K562 (cell line): ENCODE measurements around the gene PREX1. TPM values are rescaled to one million over a fixed set of nuclear protein-coding genes. Genes with fewer than 3 reads are reported as not detected.

ENCODE experiments used
- ATAC-seq: fragments of 200-7000 bp; cut with Tn5 transposase; 3 replicates; pipeline ENCODE4 v1.9.1; 2020; ENCODE audit warnings: moderate library complexity
- BruUV-seq: library from RNA; stranded (reverse); fragments of 400-500 nt; replicated peaks from 2 replicates; lab custom pipeline; 2021; lab: Mats Ljungman, UMichigan
- CTCF ChIA-PET: fragments of 300-600 bp; formaldehyde crosslinking; extraction: SDS; loops from one replicate; lab custom pipeline; 2021; ENCODE audit warnings: low intra/inter-chr PET ratio; lab: Yijun Ruan, JAX
- POLR2A ChIA-PET: fragments of 300-600, 350-650 bp; sonication (Branson Sonifier 250); formaldehyde crosslinking; extraction: SDS; loops from one replicate; lab custom pipeline; 2021; ENCODE audit warnings: antibody characterized with exemption, inconsistent platforms; lab: Yijun Ruan, JAX
- DNase-seq, 4 experiments: peaks; one replicate each; pipeline versions ENCODE4 v3.0.0 to v3.0.0-alpha.2; 2011 to 2018; ENCODE audit warnings: low spot score in 3 of 4, mixed read lengths in 3 of 4; ENCODE audit errors: extremely low read depth in 1 of 4
- FAIRE-seq: peaks from 2 replicates; lab custom pipeline; 2011; peaks lifted over from hg19 to GRCh38; lab: Jason Lieb, UNC
- H2AFZ ChIP-seq: 2 replicates; pipeline ENCODE4 v1.6.0; 2011; ENCODE audit warnings: low read depth, low read length, control low read depth, inconsistent platforms
- H3K27ac ChIP-seq: fragments of 200-600 bp; 3 replicates; pipeline ENCODE4 v1.8.0; 2011; ENCODE audit warnings: low read depth, mild to moderate bottlenecking, control low read depth, inconsistent platforms, low read length, moderate library complexity, mixed read lengths; ENCODE audit errors: extremely low read depth
- H3K27me3 ChIP-seq, 2 experiments: fragments of 300-600 bp in 1 of 2; 2 replicates in 1 of 2; 3 replicates in 1 of 2; pipeline versions ENCODE4 v1.6.0 to v1.8.0; 2011; ENCODE audit warnings: inconsistent platforms in 2 of 2, low read length in 2 of 2, mild to moderate bottlenecking in 1 of 2, mixed read lengths in 1 of 2, moderate library complexity in 1 of 2; ENCODE audit not compliant: control insufficient read depth in 2 of 2, insufficient read depth in 2 of 2
- H3K36me3 ChIP-seq: fragments of 300-600 bp; 3 replicates; pipeline ENCODE4 v1.8.0; 2011; ENCODE audit warnings: mild to moderate bottlenecking, low read length, inconsistent platforms; ENCODE audit not compliant: control insufficient read depth, insufficient read depth
- H3K4me1 ChIP-seq, 2 experiments: fragments of 200-600 bp in 1 of 2; replicated peaks in 1 of 2; 2 replicates in 1 of 2; 3 replicates in 1 of 2; pipeline versions ENCODE4 v1.5.1 to v1.8.0; 2011; ENCODE audit warnings: inconsistent platforms in 2 of 2, low read length in 2 of 2, mild to moderate bottlenecking in 1 of 2, mixed read lengths in 1 of 2, moderate library complexity in 1 of 2; ENCODE audit not compliant: control insufficient read depth in 2 of 2, insufficient read depth in 2 of 2
- H3K4me2 ChIP-seq: 2 replicates; pipeline ENCODE4 v1.6.1; 2011; ENCODE audit warnings: low read length, control low read depth, inconsistent platforms, mixed read lengths; ENCODE audit not compliant: insufficient read depth
- H3K4me3 ChIP-seq: fragments of 200-600 bp; sonication (generic), shearing (Covaris generic); 2 replicates; pipeline ENCODE4 v1.5.1; 2016; ENCODE audit warnings: control low read depth, inconsistent platforms
- H3K79me2 ChIP-seq: fragments of 200-600 bp; 3 replicates; pipeline ENCODE4 v1.8.0; 2011; ENCODE audit warnings: low read length, inconsistent platforms; ENCODE audit not compliant: control insufficient read depth, insufficient read depth
- H3K9ac ChIP-seq, 2 experiments: 2 replicates each; pipeline versions ENCODE4 v1.6.0 to v1.6.1; 2011; ENCODE audit warnings: low read depth in 2 of 2, low read length in 2 of 2, control low read depth in 1 of 2, inconsistent platforms in 1 of 2, mild to moderate bottlenecking in 1 of 2, mixed read lengths in 1 of 2; ENCODE audit not compliant: insufficient read depth in 1 of 2
- H3K9me1 ChIP-seq: one replicate; pipeline ENCODE4 v1.6.0; 2011; ENCODE audit warnings: inconsistent platforms, mild to moderate bottlenecking, low read length, moderate library complexity; ENCODE audit not compliant: control insufficient read depth, insufficient read depth
- H3K9me3 ChIP-seq: replicated peaks from 2 replicates; pipeline ENCODE4 v1.5.1; 2011; ENCODE audit warnings: low read depth, low read length, inconsistent platforms; ENCODE audit not compliant: control insufficient read depth, insufficient read depth
- H4K20me1 ChIP-seq: replicated peaks from 2 replicates; pipeline ENCODE4 v1.6.1; 2011; ENCODE audit warnings: low read length, inconsistent platforms, mixed read lengths; ENCODE audit not compliant: control insufficient read depth, insufficient read depth
- MEF2D ChIP-seq: conservative IDR thresholded peaks from 2 replicates; pipeline ENCODE4 v1.6.1; 2016; ENCODE audit warnings: low read depth, missing genetic modification characterization, missing compliant biosample characterization
- NRF1 ChIP-seq, 2 experiments: fragments of 450-650 bp; IDR thresholded peaks in 1 of 2; conservative IDR thresholded peaks in 1 of 2; 2 replicates each; pipeline ENCODE4 v1.6.1; 2014; ENCODE audit warnings: mild to moderate bottlenecking in 2 of 2
- STAT5B ChIP-seq: fragments of 250-450 bp; sonication (Bioruptor Pico); IDR thresholded peaks from 2 replicates; pipeline ENCODE4 v1.8.0; 2021; ENCODE audit warnings: mild to moderate bottlenecking, inconsistent platforms
- ZNF253 ChIP-seq: fragments of 250-450 bp; sonication (Bioruptor Pico); conservative IDR thresholded peaks from 2 replicates; pipeline ENCODE4 v1.6.1; 2021; ENCODE audit warnings: mild to moderate bottlenecking
- WGBS: fragments of 100-300 bp; shearing (Covaris generic); methylation state at CpG from one replicate; pipeline ENCODE4 v1.1.6; 2016; ENCODE audit warnings: low coverage, mixed read lengths; ENCODE audit not compliant: insufficient coverage; ENCODE audit errors: missing lambda C conversion rate; 5-methylcytosine and 5-hydroxymethylcytosine counted together
- in situ Hi-C: fragments of 300-500 bp; cut with MboI; formaldehyde crosslinking; loops from 4 replicates; pipeline ENCODE4 v1.15.0; 2018; ENCODE audit warnings: inconsistent platforms, mixed read lengths
- intact Hi-C: fragments of 100-400 bp; cut with micrococcal nuclease; formaldehyde crosslinking; loops from 2 replicates; pipeline ENCODE4 v1.14.2; 2022
- polyA plus RNA-seq, 8 experiments: library from polyadenylated mRNA; depleted of rRNA in 4 of 8; stranded (reverse) in 5 of 8; unstranded in 3 of 8; fragments of >200 nt; fragmentation: Nextera tagmentation in 2 of 8; fragmentation: Illumina TruSeq in 1 of 8; extraction: Ambion mirVana in 2 of 8; extraction: Trizol in 1 of 8; gene quantifications; 2 replicates each; pipeline versions ENCODE4 v1.2.1 to v1.2.3, GENCODE V29; 2011 to 2014; ENCODE audit warnings: inconsistent platforms in 1 of 8, missing spikeins in 1 of 8
- total RNA-seq, 7 experiments: library from RNA; depleted of rRNA in 6 of 7; stranded (reverse); fragments of >200 nt in 6 of 7; fragmentation: Illumina TruSeq in 2 of 7; extraction: Trizol in 2 of 7; gene quantifications; 2 replicates each; pipeline versions ENCODE4 v1.2.1 to v1.2.3, GENCODE V29; 2011 to 2021; ENCODE audit warnings: low replicate concordance in 1 of 7
- TF ChIP-seq, protein P1 (sequence below), 3 experiments: fragments of 200-800 bp in 1 of 3; fragments of 250-450 bp in 1 of 3; fragments of 450-650 bp in 1 of 3; sonication (Bioruptor Pico) in 1 of 3; sonication (Bioruptor generic) in 1 of 3; formaldehyde crosslinking in 1 of 3; IDR thresholded peaks; 2 replicates each; pipeline versions ENCODE4 v1.6.1 to v1.8.0; 2016 to 2022; ENCODE audit warnings: mild to moderate bottlenecking in 2 of 3, missing genetic modification characterization in 2 of 3, missing compliant biosample characterization in 1 of 3, moderate library complexity in 1 of 3

The PREX1 gene
- total and polyA plus RNA-seq, 9 of the 15 experiments (the other 6 are each of a cell fraction or from before 2014, with no cell fraction given), result 0.37 to 10.4 (median 4.8) TPM

DNA sequence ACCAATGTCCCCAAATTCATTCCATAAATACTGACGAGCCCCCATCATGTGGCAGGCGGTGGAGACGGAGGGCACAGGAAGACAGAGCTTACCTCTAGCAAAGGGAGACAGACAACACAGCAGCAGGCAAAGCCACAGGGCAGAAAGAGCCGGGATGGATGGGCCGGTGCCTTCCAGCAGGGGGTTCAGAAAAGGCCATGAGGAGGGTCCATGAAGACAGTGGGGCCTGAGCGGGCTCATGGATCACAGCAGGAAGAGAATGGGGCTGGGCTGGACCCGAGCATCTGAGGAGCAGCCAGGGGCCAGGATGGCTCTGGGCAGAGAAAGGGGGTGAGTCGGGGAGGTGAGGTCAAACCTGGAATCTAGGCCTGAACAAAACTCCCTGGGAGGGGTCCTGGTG is 42.0 kb downstream of the PREX1 start (continued):
- TF ChIP-seq NRF1 (conservative IDR thresholded peaks at IDR 0.05 in 1 of 2, IDR thresholded peaks at IDR 0.05 in 1 of 2) (no peak), STAT5B (CRISPR knock-in tag) (no peak), ZNF253 (no peak)

DNA sequence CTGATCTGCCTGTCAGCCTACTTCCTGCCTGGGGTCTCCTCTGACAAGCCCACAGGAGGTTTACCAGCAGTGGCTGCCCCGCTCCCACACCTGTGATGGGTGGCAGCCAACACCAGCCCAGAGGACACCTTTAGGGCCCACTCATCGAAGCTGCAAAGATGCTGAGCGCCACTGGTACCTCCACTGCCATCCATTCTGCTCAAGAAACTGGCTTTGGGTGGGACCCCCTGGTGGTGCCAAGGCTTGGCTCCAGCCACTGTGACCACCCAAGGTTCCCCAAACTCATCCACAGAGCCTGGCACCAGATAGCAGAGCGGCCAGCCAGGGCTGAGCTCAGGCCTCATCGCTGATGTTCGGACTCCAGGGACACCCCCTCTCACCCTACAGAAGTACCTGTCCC is 42.5 kb downstream of the PREX1 start:
- no peaks in the 10 kb centered on the region for H3K9me3 ChIP-seq
- H3K9me1 ChIP-seq, result no peaks in the 10 kb centered on the region
- H4K20me1 ChIP-seq, result peaks cover under 1% of the 10 kb centered on the region; the same call in 1 of the 2 replicates
- WGBS, result 42% methylated on average over 6 of the region's 6 CpGs
- ChIA-PET CTCF (no interaction called here), POLR2A (interaction anchor here (0.6 to 1.0 kb wide), 3 partner anchors 10 to 402 kb away, joined by 3 read pairs; no protein-coding TSS in a partner anchor)
- no peaks in the 10 kb centered on the region for H3K36me3 ChIP-seq
- H3K27me3 ChIP-seq, result peaks cover 0 to 10% of the 10 kb centered on the region in 2 experiments; a peak in 1 of 5 replicates
- no peak overlapping the region for H2AFZ ChIP-seq
- H3K4me1 ChIP-seq, result peaks cover 6 to 9% of the 10 kb centered on the region in 2 experiments; a peak in 3 of 5 replicates
- FAIRE-seq (no peak), ATAC-seq (no peak), DNase-seq (no peak)
- no peak for TF ChIP-seq MEF2D (tag)
- TF ChIP-seq, protein P1, sequence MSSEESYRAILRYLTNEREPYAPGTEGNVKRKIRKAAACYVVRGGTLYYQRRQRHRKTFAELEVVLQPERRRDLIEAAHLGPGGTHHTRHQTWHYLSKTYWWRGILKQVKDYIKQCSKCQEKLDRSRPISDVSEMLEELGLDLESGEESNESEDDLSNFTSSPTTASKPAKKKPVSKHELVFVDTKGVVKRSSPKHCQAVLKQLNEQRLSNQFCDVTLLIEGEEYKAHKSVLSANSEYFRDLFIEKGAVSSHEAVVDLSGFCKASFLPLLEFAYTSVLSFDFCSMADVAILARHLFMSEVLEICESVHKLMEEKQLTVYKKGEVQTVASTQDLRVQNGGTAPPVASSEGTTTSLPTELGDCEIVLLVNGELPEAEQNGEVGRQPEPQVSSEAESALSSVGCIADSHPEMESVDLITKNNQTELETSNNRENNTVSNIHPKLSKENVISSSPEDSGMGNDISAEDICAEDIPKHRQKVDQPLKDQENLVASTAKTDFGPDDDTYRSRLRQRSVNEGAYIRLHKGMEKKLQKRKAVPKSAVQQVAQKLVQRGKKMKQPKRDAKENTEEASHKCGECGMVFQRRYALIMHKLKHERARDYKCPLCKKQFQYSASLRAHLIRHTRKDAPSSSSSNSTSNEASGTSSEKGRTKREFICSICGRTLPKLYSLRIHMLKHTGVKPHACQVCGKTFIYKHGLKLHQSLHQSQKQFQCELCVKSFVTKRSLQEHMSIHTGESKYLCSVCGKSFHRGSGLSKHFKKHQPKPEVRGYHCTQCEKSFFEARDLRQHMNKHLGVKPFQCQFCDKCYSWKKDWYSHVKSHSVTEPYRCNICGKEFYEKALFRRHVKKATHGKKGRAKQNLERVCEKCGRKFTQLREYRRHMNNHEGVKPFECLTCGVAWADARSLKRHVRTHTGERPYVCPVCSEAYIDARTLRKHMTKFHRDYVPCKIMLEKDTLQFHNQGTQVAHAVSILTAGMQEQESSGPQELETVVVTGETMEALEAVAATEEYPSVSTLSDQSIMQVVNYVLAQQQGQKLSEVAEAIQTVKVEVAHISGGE (CRISPR knock-in tag; IDR thresholded peaks at IDR 0.05), result peak in 1 of 3 experiments; percentile 29; a peak in 2 of 6 replicates
- intact Hi-C loops (no loop called here), in situ Hi-C loops (no loop called here)
- H3K79me2 ChIP-seq, result no peaks in the 10 kb centered on the region
- H3K4me3 ChIP-seq, result no peak overlapping the region
- no peak overlapping the region for H3K27ac ChIP-seq
- H3K4me2 ChIP-seq, result no peak overlapping the region
- no TSS peak for BruUV-seq
- no peak overlapping the region for H3K9ac ChIP-seq
